Measurements from ENCODE around the gene IFIT1. TPM values are rescaled to one million over a fixed set of nuclear protein-coding genes. Genes with fewer than 3 reads are reported as not detected.
"Not testable (repeated sequence)": the region's sequence is repeated elsewhere in the genome, so short reads cannot be mapped to it uniquely, and the experiment has no call there.

The IFIT1 gene
- total and polyA plus RNA-seq, 2 donors from 2014 or later: 16.9 to 40.9 TPM

- H3K27ac ChIP-seq (ENCODE audit: low read depth in 2 of 2, low read length in 2 of 2); H3K9ac ChIP-seq (ENCODE audit: low read length in 3 of 3); intact Hi-C loops (cut with DNase I); FAIRE-seq; H3K4me1 ChIP-seq (ENCODE audit: control insufficient read depth in 2 of 3, insufficient read depth in 2 of 3, low read depth in 1 of 3, low read length in 3 of 3); H3K9me3 ChIP-seq (ENCODE audit: control insufficient read depth in 2 of 3, insufficient read depth in 1 of 3, low read length in 3 of 3); H3K27me3 ChIP-seq (ENCODE audit: control insufficient read depth, insufficient read depth, low read length); H3K36me3 ChIP-seq (ENCODE audit: control insufficient read depth in 2 of 3, insufficient read depth in 3 of 3, low read length in 3 of 3); H3K4me3 ChIP-seq (ENCODE audit: low read length in 3 of 3); DNase-seq: not testable (repeated sequence)
These were observed 18.1 kb downstream of the IFIT1 start for GRCh38 chr10:89410551-89410950.

DNA sequence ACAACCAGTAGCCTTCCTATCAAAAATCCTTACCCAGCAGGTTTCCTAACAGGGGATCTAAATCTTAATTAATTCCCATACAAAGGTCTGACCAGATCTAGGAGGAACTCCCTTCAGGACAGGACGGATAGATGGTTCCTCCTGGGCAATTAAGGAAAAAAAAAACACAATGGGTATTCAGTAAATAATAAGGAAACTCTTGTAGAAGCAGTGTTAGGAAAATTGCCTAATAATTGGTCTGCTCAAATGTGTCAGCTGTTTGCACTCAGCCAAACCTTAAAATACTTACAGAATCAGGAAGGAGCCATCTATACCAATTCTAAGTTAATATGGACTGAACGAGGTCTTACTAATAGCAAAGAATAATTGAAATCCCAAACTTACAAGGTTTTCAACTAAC lies 18.7 kb downstream of the IFIT1 start:
- intact Hi-C loops (cut with DNase I); H3K4me1 ChIP-seq (ENCODE audit: control insufficient read depth in 2 of 3, insufficient read depth in 2 of 3, low read depth in 1 of 3, low read length in 3 of 3); H3K27ac ChIP-seq (ENCODE audit: low read depth in 2 of 2, low read length in 2 of 2); H3K27me3 ChIP-seq (ENCODE audit: control insufficient read depth, insufficient read depth, low read length); H3K4me3 ChIP-seq (ENCODE audit: low read length in 3 of 3); H3K36me3 ChIP-seq (ENCODE audit: control insufficient read depth in 2 of 3, insufficient read depth in 3 of 3, low read length in 3 of 3); H3K9me3 ChIP-seq (ENCODE audit: control insufficient read depth in 2 of 3, insufficient read depth in 1 of 3, low read length in 3 of 3); H3K9ac ChIP-seq (ENCODE audit: low read length in 3 of 3); DNase-seq; FAIRE-seq: not testable (repeated sequence)

DNA sequence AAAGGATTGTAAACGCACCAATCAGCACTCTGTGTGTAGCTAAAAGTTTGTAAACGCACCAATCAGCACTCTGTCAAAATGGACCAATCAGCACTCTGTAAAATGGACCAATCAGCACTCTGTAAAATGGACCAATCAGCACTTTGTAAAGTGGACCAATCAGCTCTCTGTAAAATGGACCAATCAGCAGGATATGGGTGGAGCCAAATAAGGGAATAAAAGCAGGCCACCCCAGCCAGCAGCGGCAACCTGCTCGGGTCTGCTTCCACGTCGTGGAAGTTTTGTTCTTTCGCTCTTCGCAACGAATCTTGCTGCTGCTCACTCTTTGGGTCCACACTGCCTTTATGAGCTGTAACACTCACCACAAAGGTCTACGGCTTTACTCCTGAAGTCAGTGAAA lies 19.9 kb downstream of the IFIT1 start:
- H3K36me3 ChIP-seq (ENCODE audit: control insufficient read depth in 2 of 3, insufficient read depth in 3 of 3, low read length in 3 of 3); H3K4me3 ChIP-seq (ENCODE audit: low read length in 3 of 3); FAIRE-seq; H3K4me1 ChIP-seq (ENCODE audit: control insufficient read depth in 2 of 3, insufficient read depth in 2 of 3, low read depth in 1 of 3, low read length in 3 of 3); DNase-seq; H3K9me3 ChIP-seq (ENCODE audit: control insufficient read depth in 2 of 3, insufficient read depth in 1 of 3, low read length in 3 of 3); intact Hi-C loops (cut with DNase I); H3K27ac ChIP-seq (ENCODE audit: low read depth in 2 of 2, low read length in 2 of 2); H3K9ac ChIP-seq (ENCODE audit: low read length in 3 of 3); H3K27me3 ChIP-seq (ENCODE audit: control insufficient read depth, insufficient read depth, low read length): not testable (repeated sequence)

GRCh38 chr10:89413398-89413912 lies 21.0 kb downstream of the IFIT1 start:
- no peaks in the 10 kb centered on the region for H3K9me3 ChIP-seq (ENCODE audit: control insufficient read depth in 2 of 3, insufficient read depth in 1 of 3, low read length in 3 of 3)
- FAIRE-seq (no peak), DNase-seq (no peak)
- peak overlapping the region in 2 of 3 donors; percentile 78 to 89 for H3K4me3 ChIP-seq (ENCODE audit: low read length in 3 of 3)
- TF ChIP-seq, protein P1, sequence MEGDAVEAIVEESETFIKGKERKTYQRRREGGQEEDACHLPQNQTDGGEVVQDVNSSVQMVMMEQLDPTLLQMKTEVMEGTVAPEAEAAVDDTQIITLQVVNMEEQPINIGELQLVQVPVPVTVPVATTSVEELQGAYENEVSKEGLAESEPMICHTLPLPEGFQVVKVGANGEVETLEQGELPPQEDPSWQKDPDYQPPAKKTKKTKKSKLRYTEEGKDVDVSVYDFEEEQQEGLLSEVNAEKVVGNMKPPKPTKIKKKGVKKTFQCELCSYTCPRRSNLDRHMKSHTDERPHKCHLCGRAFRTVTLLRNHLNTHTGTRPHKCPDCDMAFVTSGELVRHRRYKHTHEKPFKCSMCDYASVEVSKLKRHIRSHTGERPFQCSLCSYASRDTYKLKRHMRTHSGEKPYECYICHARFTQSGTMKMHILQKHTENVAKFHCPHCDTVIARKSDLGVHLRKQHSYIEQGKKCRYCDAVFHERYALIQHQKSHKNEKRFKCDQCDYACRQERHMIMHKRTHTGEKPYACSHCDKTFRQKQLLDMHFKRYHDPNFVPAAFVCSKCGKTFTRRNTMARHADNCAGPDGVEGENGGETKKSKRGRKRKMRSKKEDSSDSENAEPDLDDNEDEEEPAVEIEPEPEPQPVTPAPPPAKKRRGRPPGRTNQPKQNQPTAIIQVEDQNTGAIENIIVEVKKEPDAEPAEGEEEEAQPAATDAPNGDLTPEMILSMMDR (IDR thresholded peaks at IDR 0.05; ENCODE audit: borderline replicate concordance, extremely low read depth, insufficient read depth): no peak
- intact Hi-C loops (cut with DNase I): no loop called here
- no peaks in the 10 kb centered on the region for H3K27me3 ChIP-seq (ENCODE audit: control insufficient read depth, insufficient read depth, low read length)
- peaks cover 0 to 9% (median 6%) of the 10 kb centered on the region in 3 donors for H3K4me1 ChIP-seq (ENCODE audit: control insufficient read depth in 2 of 3, insufficient read depth in 2 of 3, low read depth in 1 of 3, low read length in 3 of 3)
- H3K36me3 ChIP-seq (ENCODE audit: control insufficient read depth in 2 of 3, insufficient read depth in 3 of 3, low read length in 3 of 3): peaks cover 0 to 8% (median 6%) of the 10 kb centered on the region in 3 donors
- peak overlapping the region in 2 of 3 donors; percentile 73 to 86 for H3K9ac ChIP-seq (ENCODE audit: low read length in 3 of 3)
- H3K27ac ChIP-seq (ENCODE audit: low read depth in 2 of 2, low read length in 2 of 2): peak overlapping the region in 1 of 2 donors; percentile 98

- peak within 1 kb of the TSS; percentile 73 to 86 (median 79) for H3K9ac ChIP-seq (ENCODE audit: low read length in 3 of 3)
- peak; percentile 88 to 95 (median 92) for DNase-seq
- no peaks in the 10 kb centered on the region for H3K9me3 ChIP-seq (ENCODE audit: control insufficient read depth in 2 of 3, insufficient read depth in 1 of 3, low read length in 3 of 3)
- no peaks in the 10 kb centered on the region for H3K27me3 ChIP-seq (ENCODE audit: control insufficient read depth, insufficient read depth, low read length)
- peaks cover 0 to 10% (median 6%) of the 10 kb centered on the region in 3 donors for H3K36me3 ChIP-seq (ENCODE audit: control insufficient read depth in 2 of 3, insufficient read depth in 3 of 3, low read length in 3 of 3)
- peak within 1 kb of the TSS; percentile 96 to 98 for H3K27ac ChIP-seq (ENCODE audit: low read depth in 2 of 2, low read length in 2 of 2)
- FAIRE-seq: no peak
- TF ChIP-seq, protein P1 (IDR thresholded peaks at IDR 0.05; ENCODE audit: borderline replicate concordance, extremely low read depth, insufficient read depth): no peak
- H3K4me1 ChIP-seq (ENCODE audit: control insufficient read depth in 2 of 3, insufficient read depth in 2 of 3, low read depth in 1 of 3, low read length in 3 of 3): peaks cover 0 to 9% (median 6%) of the 10 kb centered on the region in 3 donors
- H3K4me3 ChIP-seq (ENCODE audit: low read length in 3 of 3): peak within 1 kb of the TSS; percentile 78 to 89 (median 89)
- intact Hi-C loops (cut with DNase I): no loop called here
These were observed 21.9 kb downstream of the IFIT1 start, which contains the start of gene IFIT5 for GRCh38 chr10:89414146-89414878. IFIT5 (plus strand) TSS chr10:89414568; CDS start chr10:89414799, 231 bp downstream.

Measured in kidney (tissue), 14 donors.